Fibroblast of the aortic adventitia (primary cell): ENCODE results near the gene NAGS. TPM values are rescaled to one million over a fixed set of nuclear protein-coding genes. Genes with fewer than 3 reads are reported as not detected.

Source experiments
- DNase-seq: peaks from one replicate; pipeline ENCODE4 v3.0.0-alpha.2; 2010; ENCODE audit warnings: low read depth
- H3K4me3 ChIP-seq: 2 replicates; pipeline ENCODE4 v1.5.1; 2011; ENCODE audit warnings: low read depth, mild to moderate bottlenecking, control low read depth, low read length, moderate library complexity
- total RNA-seq: library from RNA; depleted of rRNA; stranded (reverse); fragments of >200 nt; gene quantifications from 2 replicates; pipeline ENCODE4 v1.2.3, GENCODE V29; 2012; ENCODE audit warnings: low replicate concordance
- TF ChIP-seq, protein P1 (sequence below): IDR thresholded peaks from 2 replicates; pipeline ENCODE4 v1.5.1; 2011; ENCODE audit warnings: mild to moderate bottlenecking, low read length, control low read depth, inconsistent platforms; ENCODE audit not compliant: insufficient read depth

The NAGS gene
- total RNA-seq, 1 donor, result 2.5 TPM

DNA sequence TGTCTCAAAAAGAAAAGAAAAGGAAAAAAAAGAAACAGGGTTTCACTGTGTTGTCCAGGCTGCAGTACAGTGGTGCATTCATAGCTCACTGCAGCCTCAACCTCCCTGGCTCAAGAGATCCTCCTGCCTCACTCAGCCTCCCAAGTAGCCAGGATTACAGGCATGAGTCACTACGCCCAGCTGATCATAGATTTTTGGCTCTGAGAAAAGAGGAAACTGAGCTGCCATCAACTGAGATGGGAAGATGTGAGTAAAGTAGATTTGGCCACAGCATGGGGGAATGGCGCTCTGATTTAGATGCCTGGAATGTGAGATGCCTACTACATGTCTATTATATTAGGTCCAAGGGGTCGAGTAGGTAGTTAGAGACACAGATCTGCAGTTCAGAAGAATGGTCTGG is 5.9 kb upstream of the NAGS start:
- TF ChIP-seq, protein P1, sequence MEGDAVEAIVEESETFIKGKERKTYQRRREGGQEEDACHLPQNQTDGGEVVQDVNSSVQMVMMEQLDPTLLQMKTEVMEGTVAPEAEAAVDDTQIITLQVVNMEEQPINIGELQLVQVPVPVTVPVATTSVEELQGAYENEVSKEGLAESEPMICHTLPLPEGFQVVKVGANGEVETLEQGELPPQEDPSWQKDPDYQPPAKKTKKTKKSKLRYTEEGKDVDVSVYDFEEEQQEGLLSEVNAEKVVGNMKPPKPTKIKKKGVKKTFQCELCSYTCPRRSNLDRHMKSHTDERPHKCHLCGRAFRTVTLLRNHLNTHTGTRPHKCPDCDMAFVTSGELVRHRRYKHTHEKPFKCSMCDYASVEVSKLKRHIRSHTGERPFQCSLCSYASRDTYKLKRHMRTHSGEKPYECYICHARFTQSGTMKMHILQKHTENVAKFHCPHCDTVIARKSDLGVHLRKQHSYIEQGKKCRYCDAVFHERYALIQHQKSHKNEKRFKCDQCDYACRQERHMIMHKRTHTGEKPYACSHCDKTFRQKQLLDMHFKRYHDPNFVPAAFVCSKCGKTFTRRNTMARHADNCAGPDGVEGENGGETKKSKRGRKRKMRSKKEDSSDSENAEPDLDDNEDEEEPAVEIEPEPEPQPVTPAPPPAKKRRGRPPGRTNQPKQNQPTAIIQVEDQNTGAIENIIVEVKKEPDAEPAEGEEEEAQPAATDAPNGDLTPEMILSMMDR, result no peak
- peak; percentile 65 for DNase-seq
- H3K4me3 ChIP-seq, result no peak overlapping the region

- TF ChIP-seq, protein P1, result no peak
- no peak overlapping the region for H3K4me3 ChIP-seq
- DNase-seq, result no peak
These were observed 5.4 kb upstream of the NAGS start for GRCh38 chr17:43999024-43999423.

- TF ChIP-seq, protein P1, result no peak
- no peak for DNase-seq
- H3K4me3 ChIP-seq, result no peak overlapping the region
These were observed 4.1 kb upstream of the NAGS start for GRCh38 chr17:44000141-44000860.

- DNase-seq, result no peak
- H3K4me3 ChIP-seq, result no peak overlapping the region
- TF ChIP-seq, protein P1, result no peak
These were observed 3.5 kb upstream of the NAGS start for GRCh38 chr17:44000871-44001460.

DNA sequence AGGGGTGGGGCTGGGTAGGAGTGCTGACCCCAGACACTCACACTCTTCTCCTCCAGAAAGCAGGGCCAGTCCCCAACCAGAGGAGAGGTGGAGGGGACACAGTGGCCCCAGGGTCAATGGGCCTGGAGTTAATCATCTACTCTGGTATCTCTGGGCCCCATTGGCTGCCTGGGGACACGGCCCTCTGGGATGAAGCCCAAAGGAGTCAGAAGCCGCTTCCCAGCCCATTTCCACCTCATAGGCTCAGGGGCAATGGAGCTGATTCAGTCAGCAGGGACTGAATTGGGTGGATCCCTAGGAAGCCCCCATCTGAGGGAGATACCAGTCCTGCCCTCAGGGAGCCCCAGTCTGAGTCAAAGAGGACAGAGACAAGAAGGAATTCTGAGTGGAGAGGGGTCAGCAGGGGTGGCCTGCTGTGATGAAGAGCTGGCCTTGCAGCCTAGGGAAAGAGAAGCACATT is 2.9 kb upstream of the NAGS start:
- H3K4me3 ChIP-seq, result no peak overlapping the region
- DNase-seq, result no peak
- TF ChIP-seq, protein P1, result no peak

- DNase-seq, result peak; percentile 90
- TF ChIP-seq, protein P1, result no peak
- H3K4me3 ChIP-seq, result no peak overlapping the region
These were observed 2.1 kb upstream of the NAGS start for GRCh38 chr17:44002141-44002848.
